Stimulated activated CD8-positive, alpha-beta memory T cell treated with anti-CD3 and anti-CD28 coated beads, Interleukin-7, amount 100 ng/mL, for 24 hours (primary cell): ENCODE measurements around the gene PPP2R3A.

ENCODE experiments used
- DNase-seq: peaks from one replicate; pipeline ENCODE4 v3.0.0-alpha.2; 2020; ENCODE audit warnings: low read depth

Gene PPP2R3A

DNA sequence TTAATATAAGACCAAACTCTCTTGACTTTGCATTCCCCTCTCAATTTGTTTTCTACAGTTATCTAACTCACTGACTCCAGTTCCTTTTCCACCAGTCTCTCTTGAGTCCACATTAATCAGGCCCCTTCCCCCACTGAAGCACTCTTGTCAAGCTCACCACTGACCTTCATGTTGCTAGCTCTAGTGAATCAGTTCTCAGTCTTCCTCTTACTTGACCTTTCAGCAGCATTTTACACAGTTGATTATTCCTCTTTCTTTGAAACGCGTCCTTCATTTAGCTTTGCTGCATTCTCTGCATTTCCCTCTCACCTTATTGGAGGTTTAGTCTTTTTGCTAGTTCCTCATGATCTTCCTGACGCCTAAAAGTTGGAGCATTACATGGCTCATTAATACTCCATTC lies 8.3 kb downstream of the PPP2R3A start:
- no peak for DNase-seq

DNA sequence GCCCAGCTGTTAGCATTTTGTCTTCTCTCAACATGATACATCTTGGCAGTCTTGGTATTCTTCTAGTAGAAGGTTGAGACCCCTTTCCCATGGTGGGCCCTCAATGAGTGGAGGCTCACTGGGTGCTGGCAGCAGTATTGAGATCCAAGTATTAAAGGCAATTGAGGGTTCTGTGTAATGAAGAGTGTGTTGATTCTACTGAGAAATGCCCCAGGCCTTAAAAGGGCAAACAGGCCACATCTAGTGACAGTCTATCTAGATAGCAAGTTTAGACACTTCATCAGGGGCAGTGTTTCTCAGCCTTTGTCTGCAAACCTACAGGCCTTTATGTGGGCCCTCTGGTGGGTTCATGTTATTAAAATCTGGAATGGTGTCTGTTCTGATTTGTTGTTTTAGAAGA lies 9.5 kb downstream of the PPP2R3A start:
- no peak for DNase-seq

DNA sequence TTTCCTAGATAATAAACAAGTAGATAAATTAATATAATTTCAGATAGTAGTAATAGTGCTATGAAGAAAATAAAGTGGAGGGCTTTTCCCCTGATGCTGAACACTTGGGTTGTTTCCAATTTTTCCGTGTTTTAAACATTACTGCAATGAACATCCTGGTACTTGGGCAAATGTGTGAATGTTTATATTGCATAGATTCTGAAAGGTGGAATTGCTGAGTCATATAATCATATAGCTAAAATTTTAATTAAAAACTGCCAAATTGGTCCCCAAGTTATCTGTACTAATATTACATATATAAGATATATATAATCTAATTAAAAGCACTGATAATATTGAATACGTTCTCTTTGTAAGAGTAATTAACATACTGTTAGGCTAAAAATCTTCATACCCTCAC lies 10.0 kb downstream of the PPP2R3A start:
- DNase-seq = no peak

DNA sequence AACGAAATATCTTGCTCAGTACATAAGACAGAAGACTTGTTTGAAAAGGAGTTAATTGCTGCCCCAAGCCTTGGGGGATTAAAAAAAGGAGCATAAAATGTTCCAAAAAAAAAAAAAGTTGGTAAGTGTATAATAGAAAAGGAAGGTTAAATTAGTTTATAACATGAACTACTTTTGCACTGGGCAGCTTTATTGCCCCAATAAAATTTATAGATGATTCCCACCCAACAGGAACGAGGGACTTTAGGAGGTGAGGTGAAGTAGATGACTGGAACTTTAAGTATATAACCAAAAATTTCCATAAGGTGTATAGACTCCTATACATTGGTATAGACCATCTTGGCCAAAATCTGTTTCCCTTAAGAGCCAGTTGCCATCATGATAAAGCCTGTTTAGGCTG lies 14.8 kb downstream of the PPP2R3A start:
- DNase-seq = no peak

DNA sequence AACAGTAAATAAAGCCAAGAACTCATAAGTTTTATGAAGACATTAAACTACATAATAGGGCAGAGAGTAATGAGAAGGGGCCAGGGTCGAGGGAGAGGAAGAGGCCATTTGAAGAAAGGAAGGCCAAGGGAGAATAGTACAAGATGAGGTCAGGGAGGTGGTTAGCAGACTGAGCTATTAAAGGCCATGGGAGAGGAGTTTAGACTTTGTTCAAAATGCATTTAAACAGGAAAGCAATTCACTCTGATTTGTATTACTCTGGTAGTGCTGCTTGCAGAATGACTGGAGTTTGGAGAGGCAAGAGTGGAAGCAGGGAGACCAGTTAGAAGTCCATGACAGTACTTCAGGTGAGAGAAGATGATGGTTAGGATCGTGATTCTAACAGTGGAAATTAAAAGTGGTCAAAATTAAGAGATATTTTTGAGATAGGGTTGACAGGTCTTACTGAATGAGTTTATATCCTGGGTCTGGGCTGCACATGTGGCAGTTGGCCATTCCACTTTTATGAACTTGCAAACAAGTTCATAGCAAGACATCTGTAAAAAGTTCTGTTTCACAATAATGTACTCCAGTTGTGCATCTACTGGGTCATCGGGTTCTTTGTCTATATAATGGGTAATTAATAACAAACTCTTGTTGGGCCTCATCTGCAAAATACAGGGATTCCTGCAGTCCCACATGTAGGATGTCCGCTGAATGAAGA lies 16.3 kb downstream of the PPP2R3A start:
- no peak for DNase-seq

DNA sequence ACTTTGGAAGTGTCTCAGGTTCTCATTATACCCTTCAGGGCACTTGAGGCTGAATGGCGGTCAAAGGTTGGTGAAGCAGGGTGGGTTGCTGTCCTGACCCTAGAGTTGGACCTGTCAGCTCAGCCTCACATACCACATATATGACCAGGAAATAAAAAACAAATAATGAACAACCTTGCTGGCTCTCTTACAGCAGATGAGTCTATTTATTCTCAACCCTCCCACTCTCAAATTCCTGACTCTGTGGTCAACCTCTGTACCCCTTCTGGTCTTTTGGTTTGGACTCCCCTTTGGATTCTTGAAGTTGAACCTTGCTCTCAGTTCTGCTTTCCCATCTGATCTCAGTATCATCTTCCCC lies 16.9 kb downstream of the PPP2R3A start:
- DNase-seq = no peak

DNA sequence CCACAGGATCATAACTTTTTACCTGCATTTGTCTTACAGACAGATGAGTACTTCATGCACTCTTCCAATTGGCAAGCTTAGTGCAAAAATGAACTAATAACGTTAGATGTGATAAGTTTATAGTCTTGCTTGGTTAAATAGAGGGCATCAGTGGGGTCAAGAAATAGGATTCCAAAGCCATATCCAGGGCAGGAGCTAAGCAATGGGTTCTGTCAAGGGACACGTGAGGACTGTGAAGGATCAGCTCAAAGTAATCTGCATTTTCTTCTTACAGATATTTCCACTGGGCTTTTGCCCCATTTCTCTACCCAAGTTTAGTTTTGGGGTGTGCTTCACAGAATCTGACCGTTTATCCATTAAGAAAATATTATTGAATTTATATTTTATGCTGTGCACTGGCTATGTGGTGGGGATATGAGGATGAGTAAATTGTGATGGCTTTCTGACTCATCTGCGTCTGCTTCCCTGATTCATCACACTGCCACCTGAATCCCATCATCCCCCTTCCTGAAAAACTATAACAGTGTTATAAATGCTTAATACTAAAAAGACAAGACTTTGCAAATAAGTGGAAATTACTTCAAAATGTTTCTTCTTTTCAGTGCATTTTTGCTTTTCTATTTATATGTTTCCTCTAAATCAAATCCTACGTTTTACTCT lies 17.5 kb downstream of the PPP2R3A start:
- no peak for DNase-seq

DNA sequence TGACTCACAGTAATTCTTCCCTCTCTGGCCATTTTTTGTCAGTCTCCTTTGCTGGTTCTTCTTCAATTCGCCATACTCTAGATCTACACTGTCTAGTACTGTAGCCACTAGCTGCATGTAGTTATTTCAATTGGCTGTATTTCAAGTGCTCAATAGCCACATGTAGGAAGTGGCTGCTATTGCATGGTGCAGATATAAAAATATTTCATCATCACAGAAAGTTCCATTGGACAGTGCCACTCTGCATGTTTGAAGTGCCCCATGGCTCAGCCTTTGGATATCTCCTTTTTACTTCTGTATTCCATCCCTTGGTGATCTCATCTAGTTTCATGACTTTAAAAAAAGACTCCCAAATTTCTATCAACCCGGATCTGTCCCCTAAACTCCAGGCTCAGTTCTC lies 22.1 kb downstream of the PPP2R3A start:
- no peak for DNase-seq

DNA sequence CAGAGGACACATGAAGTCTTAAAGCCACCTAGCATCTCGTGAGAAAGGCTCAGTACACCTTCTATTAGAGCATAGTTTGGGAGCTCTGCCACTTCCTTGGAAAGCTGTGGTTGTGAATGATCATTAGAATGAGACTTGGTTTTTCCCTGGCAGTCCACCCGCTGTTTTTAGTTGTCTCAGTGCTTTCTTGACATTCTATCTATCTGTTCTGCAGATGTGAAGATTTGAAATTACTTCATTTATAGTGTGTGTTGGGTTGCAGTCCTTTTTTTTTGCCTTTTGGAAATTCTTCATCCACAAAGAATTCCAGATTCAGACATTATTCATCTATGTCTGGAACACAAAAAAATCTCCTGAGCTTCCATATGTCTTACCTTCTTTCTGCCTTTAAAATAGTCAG lies 23.7 kb downstream of the PPP2R3A start:
- no peak for DNase-seq

DNA sequence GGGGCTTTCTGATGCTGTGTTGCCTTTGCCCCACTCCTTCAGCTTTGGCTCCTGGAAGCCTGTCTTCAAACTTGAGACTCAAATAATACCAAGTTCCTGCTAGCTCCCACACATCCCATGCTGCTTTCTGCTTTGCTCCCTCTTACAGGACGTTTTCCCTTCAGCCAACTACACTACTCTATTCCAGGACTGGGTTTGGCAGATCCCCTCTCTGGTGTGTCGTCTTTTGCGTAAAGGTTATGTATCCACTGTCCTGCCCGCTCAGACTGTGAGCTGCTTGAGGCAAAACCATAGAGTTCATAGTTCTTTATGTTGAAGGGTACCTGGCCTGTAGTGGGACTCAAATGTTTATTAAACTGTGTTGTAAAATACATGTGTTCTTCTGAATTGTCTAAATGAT lies 25.4 kb downstream of the PPP2R3A start:
- no peak for DNase-seq

DNA sequence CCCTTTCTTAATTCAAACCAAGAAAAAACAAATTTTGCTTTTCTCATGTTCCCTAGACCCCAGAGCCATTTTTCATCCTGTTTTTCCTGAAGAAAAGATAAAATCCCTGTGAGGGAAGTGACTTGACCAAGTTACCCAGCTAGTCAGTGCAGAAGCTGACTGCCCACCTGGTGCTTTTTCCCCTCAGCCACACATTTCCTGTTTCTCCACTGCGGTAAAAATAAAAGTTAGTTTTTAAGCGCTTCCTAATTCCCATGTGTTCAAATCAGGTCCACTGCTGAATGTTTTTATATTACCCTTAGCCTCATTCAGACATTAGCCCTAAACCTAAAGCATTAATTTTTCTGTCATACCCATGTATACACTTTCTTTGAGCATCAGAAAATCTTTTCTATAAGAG lies 26.1 kb downstream of the PPP2R3A start:
- DNase-seq = no peak

DNA sequence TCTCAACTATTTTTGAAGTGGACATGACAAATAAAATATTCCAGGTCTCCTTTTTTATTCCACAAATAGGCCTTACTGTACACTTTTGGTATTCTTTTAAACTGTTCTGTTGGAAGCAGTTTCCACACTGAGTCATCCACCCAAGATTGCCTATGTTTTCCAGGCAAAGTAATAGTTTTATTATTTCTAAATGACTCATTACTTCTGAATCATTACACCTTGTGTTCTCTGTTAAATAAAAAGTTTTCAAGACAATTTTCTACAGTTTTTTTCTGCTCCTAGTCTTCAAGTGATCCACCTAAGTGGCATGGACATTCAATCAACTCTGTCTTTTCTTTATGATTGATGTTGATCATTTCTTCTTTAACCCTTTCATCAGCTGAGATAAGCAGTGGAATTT lies 26.5 kb downstream of the PPP2R3A start:
- no peak for DNase-seq

DNA sequence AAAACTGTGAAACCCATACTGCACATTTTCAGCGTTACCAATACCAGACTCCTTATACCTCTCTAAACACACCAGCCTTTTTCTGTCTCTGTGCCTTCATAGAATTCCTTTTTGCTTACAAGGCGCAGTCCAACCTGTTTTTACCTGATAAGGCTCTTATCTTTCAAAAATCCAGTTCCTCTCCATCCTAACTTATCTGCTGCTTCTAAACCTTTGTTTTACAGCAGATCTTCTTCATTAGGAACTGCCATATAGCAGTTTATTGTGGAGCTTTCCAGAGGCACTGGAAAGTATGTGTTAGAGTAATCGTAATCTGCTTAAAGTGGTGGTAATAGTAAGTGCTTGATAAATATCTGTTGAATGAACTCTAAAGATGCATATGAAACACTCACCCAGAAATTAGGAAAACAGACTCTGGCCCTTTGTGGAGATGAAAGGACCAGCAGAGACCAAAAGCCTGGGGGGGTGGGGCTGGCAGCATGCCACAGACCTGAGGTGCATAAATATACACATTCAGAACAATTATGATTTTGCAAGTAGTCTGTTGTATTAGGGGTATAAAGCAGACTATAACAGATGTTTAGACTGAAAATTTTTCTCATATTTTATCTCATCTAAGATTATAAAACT lies 29.3 kb downstream of the PPP2R3A start:
- DNase-seq = no peak

DNA sequence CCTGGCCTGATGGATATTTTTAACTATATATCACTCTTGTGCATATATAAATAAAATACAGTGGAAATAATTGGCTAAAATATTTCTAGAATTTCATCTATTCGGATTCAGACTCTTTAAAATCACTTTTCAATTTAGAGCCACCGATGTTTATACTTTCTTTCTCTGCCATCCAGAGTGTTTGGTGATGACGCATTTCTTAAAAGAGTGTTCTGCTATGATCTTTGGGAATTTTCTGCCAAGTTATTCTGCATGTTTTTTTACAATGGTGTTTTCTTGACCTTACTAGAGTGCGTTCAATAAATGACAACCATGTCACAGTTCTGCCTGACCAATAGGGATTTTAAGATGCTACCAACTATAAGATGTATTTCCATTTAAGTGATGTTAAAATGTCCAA lies 30.2 kb downstream of the PPP2R3A start:
- DNase-seq = no peak

DNA sequence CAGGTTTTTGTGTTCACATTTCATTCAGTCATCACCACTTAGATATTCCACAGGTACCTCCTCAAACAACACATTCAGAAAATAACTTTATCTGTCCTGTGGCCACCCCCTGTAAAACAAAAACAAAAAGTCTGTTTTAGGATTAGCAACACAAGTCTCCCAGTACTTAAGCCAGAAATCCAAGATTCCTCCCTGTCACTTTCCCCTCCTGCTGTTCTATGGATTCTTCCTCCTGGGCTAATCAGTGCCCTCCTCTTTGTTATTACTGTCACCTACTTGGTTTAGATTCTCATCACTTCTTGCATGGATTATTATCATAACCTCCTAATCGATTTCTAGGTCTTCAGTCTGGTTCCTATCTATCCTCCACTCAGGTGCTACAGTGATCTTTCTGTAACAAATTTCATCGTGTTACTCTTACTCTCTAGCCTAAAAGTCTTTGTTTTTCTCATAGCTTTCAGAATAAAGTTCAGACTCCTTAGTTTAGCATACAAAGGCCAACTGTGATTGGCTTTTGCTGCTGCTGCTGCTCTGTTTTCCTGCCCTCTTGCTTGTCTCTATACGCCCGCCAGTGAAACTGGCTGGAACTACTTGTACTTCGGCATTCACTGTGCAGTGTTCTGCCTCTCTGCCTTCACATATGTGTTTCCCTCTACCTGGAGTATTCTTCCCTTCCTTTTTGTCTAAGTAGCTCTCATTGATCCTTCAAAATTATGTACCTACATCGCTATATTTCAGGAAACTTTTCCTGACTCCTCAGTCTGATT lies 32.2 kb downstream of the PPP2R3A start:
- no peak for DNase-seq

DNA sequence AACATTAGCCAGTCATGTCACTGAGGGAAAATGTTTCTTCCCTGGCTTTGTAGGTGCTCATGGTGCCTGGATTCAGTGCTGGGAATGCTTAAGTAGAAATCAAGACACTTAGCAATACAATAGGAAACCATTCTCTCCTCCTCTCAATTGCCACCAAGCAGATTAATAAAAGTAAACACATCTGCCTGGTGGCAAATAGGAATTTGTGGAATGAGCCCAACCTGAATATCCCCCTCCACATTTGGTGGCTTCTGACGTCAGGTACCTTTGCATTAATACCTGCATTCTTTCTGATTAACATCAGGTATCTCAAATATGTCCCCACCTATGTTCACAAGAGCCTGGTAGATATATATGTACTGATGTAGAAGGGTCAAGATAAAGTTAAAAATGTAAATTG lies 42.7 kb downstream of the PPP2R3A start:
- DNase-seq = no peak

DNA sequence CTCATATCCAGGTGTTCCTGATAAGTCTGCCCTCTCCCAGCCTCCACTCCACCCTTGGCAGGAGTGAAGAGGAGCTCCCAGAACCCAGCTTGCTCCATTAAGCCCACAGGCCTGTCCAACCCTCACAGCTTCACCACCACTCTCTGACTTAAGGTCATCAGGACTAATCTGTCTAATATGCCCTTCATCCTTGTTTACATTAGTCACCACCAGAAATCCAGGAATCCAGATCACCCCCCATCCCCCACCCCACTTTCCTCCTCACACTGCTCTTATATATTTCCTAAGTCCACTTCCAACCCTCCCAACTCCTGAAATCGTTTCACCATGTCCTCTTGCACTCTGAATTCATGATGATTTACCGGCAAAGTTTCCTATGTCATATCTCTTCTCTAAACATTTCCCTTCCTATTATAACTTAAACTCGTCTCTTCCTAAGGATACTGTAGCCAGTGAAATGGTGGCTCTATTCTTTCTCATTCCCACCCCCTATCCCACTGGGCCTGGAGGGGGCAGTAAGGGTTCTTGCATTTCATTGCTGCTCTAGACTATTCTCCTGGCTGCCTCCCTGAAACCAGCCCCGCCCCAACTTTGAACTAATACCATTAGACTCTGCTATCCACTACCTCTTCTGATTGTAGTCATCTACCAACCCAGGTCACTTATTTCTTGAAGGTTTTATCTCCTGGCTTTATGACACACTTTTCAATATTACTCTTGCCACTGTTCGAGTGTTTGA lies 43.4 kb downstream of the PPP2R3A start:
- DNase-seq = no peak

DNA sequence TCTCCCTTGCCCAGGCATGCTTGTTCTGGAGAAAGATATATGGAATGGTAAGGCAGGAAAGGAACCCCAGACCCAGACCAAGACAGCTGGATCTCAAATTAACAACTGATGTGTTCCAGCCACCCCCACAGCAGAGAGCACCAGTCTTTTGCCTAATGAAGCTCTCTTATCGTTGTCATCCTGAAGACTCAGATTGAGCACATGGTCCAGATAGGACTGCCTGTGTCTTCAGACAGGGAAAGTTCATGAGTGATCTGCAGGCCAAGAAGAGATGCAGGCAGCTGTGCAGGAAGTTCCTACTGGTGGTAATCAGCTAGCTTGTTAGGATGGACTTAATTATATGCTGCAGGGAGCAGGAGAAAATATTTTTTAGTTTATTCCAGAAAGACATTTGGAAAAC lies 53.3 kb downstream of the PPP2R3A start:
- DNase-seq = no peak

DNA sequence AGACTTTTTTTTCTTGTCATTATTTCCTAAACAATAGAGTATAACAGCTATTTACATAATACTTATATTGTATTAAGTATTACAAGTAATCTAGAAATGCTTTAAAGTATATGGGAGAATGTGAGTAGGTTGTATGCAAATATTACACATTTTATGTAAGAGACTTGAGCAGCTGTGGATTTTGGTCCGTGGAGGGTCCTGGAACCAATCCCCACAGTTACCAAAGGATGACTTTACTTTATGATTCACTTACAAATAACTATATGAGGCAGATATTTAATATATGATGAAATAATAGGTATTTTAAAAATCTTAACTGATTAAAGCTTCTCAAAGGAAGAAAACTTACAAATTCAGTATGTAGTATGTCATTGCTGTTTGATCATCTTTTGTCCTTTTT lies 56.3 kb downstream of the PPP2R3A start:
- DNase-seq = no peak

DNA sequence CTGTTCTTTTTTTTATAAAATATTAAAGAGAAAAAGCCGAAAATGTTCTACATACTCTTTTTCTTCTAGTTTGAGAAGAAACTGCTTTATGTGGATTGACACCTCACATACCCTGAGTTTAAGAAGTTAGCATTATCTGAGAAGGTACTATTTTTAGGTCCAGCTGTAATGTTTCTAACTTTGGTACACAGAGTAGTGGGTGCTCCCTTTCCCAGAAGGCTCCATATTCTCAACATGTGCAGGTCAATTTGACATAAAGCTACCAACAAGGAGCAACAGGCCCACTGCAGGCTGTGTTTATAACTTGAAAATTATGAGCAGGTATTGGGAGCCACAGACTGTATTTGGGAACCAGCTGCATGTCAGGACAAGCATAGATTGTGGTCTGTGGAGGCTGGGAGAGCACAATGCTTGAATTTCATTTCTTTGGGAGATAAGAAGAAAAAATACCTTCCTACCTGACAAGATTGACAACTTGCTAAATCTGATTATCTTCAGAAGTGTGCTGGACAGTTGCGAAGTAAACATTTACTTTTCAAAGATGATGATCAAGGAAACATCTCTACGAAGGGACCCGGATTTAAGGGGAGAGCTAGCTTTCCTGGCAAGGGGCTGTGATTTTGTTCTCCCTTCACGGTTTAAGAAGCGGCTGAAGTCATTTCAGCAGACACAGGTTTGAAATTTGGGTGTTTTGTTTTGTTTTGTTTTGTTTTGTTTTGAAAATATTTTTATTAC lies 57.2 kb downstream of the PPP2R3A start:
- no peak for DNase-seq

DNA sequence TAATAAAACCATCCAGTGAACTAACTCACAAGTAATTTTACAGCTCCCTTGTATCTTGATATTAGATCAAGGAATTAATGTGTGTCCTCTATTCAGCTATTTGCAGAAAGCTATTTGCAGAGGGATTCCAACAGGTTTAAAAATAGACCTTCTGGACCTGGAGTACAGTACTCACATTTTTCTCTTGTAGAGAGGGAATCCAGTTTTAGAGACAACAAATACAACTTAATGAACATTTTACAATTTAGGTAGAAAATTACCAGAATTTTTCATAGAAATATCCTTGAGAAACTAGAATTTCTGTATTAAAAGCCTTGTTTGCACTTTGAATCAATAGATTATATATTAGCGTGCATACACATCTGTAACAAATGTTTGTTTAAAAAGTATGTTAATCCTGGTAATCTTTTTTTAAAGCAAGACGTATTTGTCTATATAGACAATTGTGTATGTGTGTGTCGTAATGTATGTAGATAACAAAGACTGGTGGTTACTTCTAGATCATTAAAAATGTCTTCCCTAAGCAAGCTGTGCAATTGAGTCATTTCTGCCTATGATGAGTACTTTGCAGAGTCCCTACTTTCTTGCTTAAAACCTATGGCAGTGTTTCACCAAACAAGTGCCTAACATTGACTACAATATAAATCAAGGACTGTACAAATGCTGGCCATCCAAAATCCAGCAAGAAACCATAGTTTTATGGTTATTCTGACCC lies 57.9 kb downstream of the PPP2R3A start:
- DNase-seq = no peak
